Activated effector memory CD4-positive, alpha-beta T cell treated with Interleukin-2 at 50 U/mL for 16 hours (primary cell): Measurements from ENCODE around the gene XPNPEP2.

Experiments
- DNase-seq: peaks from one replicate; pipeline ENCODE4 v3.0.0-alpha.2; 2020

XPNPEP2 gene

GRCh38 chrX:129804806-129805205 is 66.0 kb downstream of the XPNPEP2 start:
- DNase-seq = no peak

- DNase-seq = no peak
Measured at GRCh38 chrX:129808158-129808828, 69.5 kb downstream of the XPNPEP2 start.

GRCh38 chrX:129808829-129809796 is 70.3 kb downstream of the XPNPEP2 start:
- no peak for DNase-seq

GRCh38 chrX:129813662-129814368 is 75.0 kb downstream of the XPNPEP2 start:
- no peak for DNase-seq

- no peak for DNase-seq
Measured at GRCh38 chrX:129818123-129818522, 79.3 kb downstream of the XPNPEP2 start.
